ENCODE data around the gene NUDT2.
"Not testable (repeated sequence)": the region's sequence is repeated elsewhere in the genome, so short reads cannot be mapped to it uniquely, and the experiment has no call there.

The NUDT2 gene

GRCh38 chr9:34363619-34364351 is 34.4 kb downstream of the NUDT2 start:
- no peak for DNase-seq (ENCODE audit: low read depth)
- no peak overlapping the region for H3K4me3 ChIP-seq (ENCODE audit: control insufficient read depth, low read depth, low read length)
- TF ChIP-seq CTCF (conservative IDR thresholded peaks at IDR 0.05; ENCODE audit: control insufficient read depth, insufficient read depth, low read depth, low read length), result no peak

- H3K4me3 ChIP-seq (ENCODE audit: control insufficient read depth, low read depth, low read length), result no peak overlapping the region
- DNase-seq (ENCODE audit: low read depth), result no peak
- TF ChIP-seq CTCF (conservative IDR thresholded peaks at IDR 0.05; ENCODE audit: control insufficient read depth, insufficient read depth, low read depth, low read length), result no peak
Measured at GRCh38 chr9:34365282-34365681, 35.9 kb downstream of the NUDT2 start.

- TF ChIP-seq CTCF (conservative IDR thresholded peaks at IDR 0.05; ENCODE audit: control insufficient read depth, insufficient read depth, low read depth, low read length), result no peak
- DNase-seq (ENCODE audit: low read depth), result no peak
- no peak overlapping the region for H3K4me3 ChIP-seq (ENCODE audit: control insufficient read depth, low read depth, low read length)
Measured at GRCh38 chr9:34366365-34366764, 37.0 kb downstream of the NUDT2 start.

- DNase-seq (ENCODE audit: low read depth); H3K4me3 ChIP-seq (ENCODE audit: control insufficient read depth, low read depth, low read length): not testable (repeated sequence)
Measured at GRCh38 chr9:34367751-34368410, 38.5 kb downstream of the NUDT2 start.

GRCh38 chr9:34368796-34369195 is 39.4 kb downstream of the NUDT2 start:
- DNase-seq (ENCODE audit: low read depth); H3K4me3 ChIP-seq (ENCODE audit: control insufficient read depth, low read depth, low read length): not testable (repeated sequence)

- H3K4me3 ChIP-seq (ENCODE audit: control insufficient read depth, low read depth, low read length), result no peak overlapping the region
- TF ChIP-seq CTCF (conservative IDR thresholded peaks at IDR 0.05; ENCODE audit: control insufficient read depth, insufficient read depth, low read depth, low read length), result no peak
- no peak for DNase-seq (ENCODE audit: low read depth)
Measured at GRCh38 chr9:34369636-34370035, 40.3 kb downstream of the NUDT2 start.

- no peak for TF ChIP-seq CTCF (conservative IDR thresholded peaks at IDR 0.05; ENCODE audit: control insufficient read depth, insufficient read depth, low read depth, low read length)
- DNase-seq (ENCODE audit: low read depth), result no peak
- no peak overlapping the region for H3K4me3 ChIP-seq (ENCODE audit: control insufficient read depth, low read depth, low read length)
Measured at GRCh38 chr9:34370335-34370969, 41.1 kb downstream of the NUDT2 start.
